SK-N-SH (cell line): ENCODE results near the gene SSR4. TPM values are rescaled to one million over a fixed set of nuclear protein-coding genes. Genes with fewer than 3 reads are reported as not detected.

Experiments
- CTCF ChIA-PET: fragments of 300-600, 350-600 bp; formaldehyde crosslinking; extraction: SDS; loops from one replicate; lab custom pipeline; 2021; lab: Yijun Ruan, JAX
- POLR2A ChIA-PET: fragments of 350-600 bp; sonication (Branson Sonifier 250); formaldehyde crosslinking; extraction: SDS; loops from one replicate; lab custom pipeline; 2020; ENCODE audit warnings: antibody characterized with exemption, inconsistent platforms; lab: Yijun Ruan, JAX
- DNase-seq: peaks from one replicate; pipeline ENCODE4 v3.0.0; 2012
- H2AFZ ChIP-seq: fragments of 200-600 bp; sonication (generic); 2 replicates; pipeline ENCODE4 v1.8.1; 2016; ENCODE audit warnings: antibody characterized with exemption, mild to moderate bottlenecking, low read depth
- H3F3A ChIP-seq: fragments of 200-600 bp; sonication (generic); replicated peaks from 2 replicates; pipeline ENCODE3; 2016; ENCODE audit warnings: antibody characterized with exemption, mild to moderate bottlenecking; ENCODE audit not compliant: insufficient read depth
- H3K27ac ChIP-seq, 2 experiments: fragments of 200-500 bp in 1 of 2; fragments of 200-600 bp in 1 of 2; sonication (Bioruptor generic) in 1 of 2; sonication (generic), shearing (Covaris generic) in 1 of 2; 2 replicates each; pipeline versions ENCODE4 v1.5.1 to v1.6.1; 2014 to 2016; ENCODE audit warnings: low read depth in 2 of 2, inconsistent platforms in 1 of 2, low read length in 1 of 2, mild to moderate bottlenecking in 1 of 2, mixed read lengths in 1 of 2
- H3K27me3 ChIP-seq: fragments of 200-600 bp; sonication (generic), shearing (Covaris generic); 2 replicates; pipeline ENCODE4 v1.6.1; 2016; ENCODE audit warnings: mixed run types; ENCODE audit not compliant: insufficient read depth
- H3K36me3 ChIP-seq, 2 experiments: fragments of 200-500 bp in 1 of 2; fragments of 200-600 bp in 1 of 2; sonication (Bioruptor generic) in 1 of 2; sonication (generic) in 1 of 2; replicated peaks in 1 of 2; 2 replicates each; pipeline versions ENCODE3 to v1.5.1; 2014 to 2016; ENCODE audit warnings: low read length in 1 of 2, mild to moderate bottlenecking in 1 of 2; ENCODE audit not compliant: insufficient read depth in 2 of 2, control insufficient read depth in 1 of 2
- H3K4me1 ChIP-seq, 2 experiments: fragments of 200-500 bp in 1 of 2; fragments of 200-600 bp in 1 of 2; sonication (Bioruptor generic) in 1 of 2; sonication (generic), shearing (Covaris generic) in 1 of 2; 2 replicates each; pipeline versions ENCODE4 v1.5.1 to v1.6.1; 2014 to 2016; ENCODE audit warnings: low read depth in 1 of 2, low read length in 1 of 2, mixed run types in 1 of 2; ENCODE audit not compliant: insufficient read depth in 2 of 2, control insufficient read depth in 1 of 2
- H3K4me2 ChIP-seq: fragments of 200-600 bp; sonication (generic), shearing (Covaris generic); 2 replicates; pipeline ENCODE4 v1.6.1; 2017; ENCODE audit warnings: mixed run types
- H3K4me3 ChIP-seq, 2 experiments: fragments of 200-500 bp in 1 of 2; fragments of 200-600 bp in 1 of 2; sonication (Bioruptor generic) in 1 of 2; sonication (generic), shearing (Covaris generic) in 1 of 2; 2 replicates each; pipeline versions ENCODE4 v1.5.1 to v1.8.1; 2014 to 2016; ENCODE audit warnings: low read depth in 2 of 2, inconsistent platforms in 1 of 2, low read length in 1 of 2, mild to moderate bottlenecking in 1 of 2, mixed read lengths in 1 of 2, moderate library complexity in 1 of 2
- H3K79me2 ChIP-seq: fragments of 200-600 bp; sonication (generic); 2 replicates; pipeline ENCODE4 v1.8.1; 2017; ENCODE audit warnings: mild to moderate bottlenecking; ENCODE audit not compliant: insufficient read depth
- H3K9ac ChIP-seq: fragments of 200-600 bp; sonication (generic); 2 replicates; pipeline ENCODE4 v1.6.1; 2017; ENCODE audit warnings: mixed run types
- H3K9me2 ChIP-seq: fragments of 200-600 bp; sonication (generic); 2 replicates; pipeline ENCODE4 v1.6.1; 2017; ENCODE audit warnings: mixed run types
- H3K9me3 ChIP-seq: fragments of 200-600 bp; sonication (generic); 2 replicates; pipeline ENCODE4 v1.6.1; 2017; ENCODE audit warnings: mixed run types, mild to moderate bottlenecking, moderate library complexity
- H4K20me1 ChIP-seq: fragments of 200-600 bp; sonication (generic); 2 replicates; pipeline ENCODE4 v1.6.1; 2017; ENCODE audit warnings: mild to moderate bottlenecking, mixed run types; ENCODE audit not compliant: insufficient read depth
- CHD2 ChIP-seq: fragments of 150-350 bp; IDR thresholded peaks from 2 replicates; pipeline ENCODE4 v1.6.1; 2018; ENCODE audit warnings: low read length; ENCODE audit not compliant: partially characterized antibody
- CTCF ChIP-seq: fragments of 200-600 bp; sonication (generic); IDR thresholded peaks from 2 replicates; pipeline ENCODE4 v1.6.1; 2017; ENCODE audit warnings: antibody characterized with exemption, mild to moderate bottlenecking, moderate library complexity
- EZH2phosphoT487 ChIP-seq: fragments of 200-600 bp; sonication (generic); IDR thresholded peaks from 2 replicates; pipeline ENCODE4 v1.6.1; 2017; ENCODE audit warnings: low read depth, mixed run types, mild to moderate bottlenecking, antibody characterized with exemption, moderate library complexity, borderline replicate concordance
- FOXJ3 ChIP-seq: sonication (generic); formaldehyde crosslinking; IDR thresholded peaks from 2 replicates; pipeline ENCODE4 v1.5.1; 2020; ENCODE audit warnings: mild to moderate bottlenecking, missing genetic modification reagents
- GATA2 ChIP-seq: sonication (generic); formaldehyde crosslinking; IDR thresholded peaks from 2 replicates; pipeline ENCODE4 v1.5.0; 2020; ENCODE audit warnings: mild to moderate bottlenecking, missing genetic modification reagents
- NFIC ChIP-seq: IDR thresholded peaks from 2 replicates; pipeline ENCODE4 v1.4.0; 2012; ENCODE audit warnings: borderline replicate concordance
- NRF1 ChIP-seq: IDR thresholded peaks from 2 replicates; pipeline ENCODE4 v1.6.1; 2012; ENCODE audit warnings: low read depth, mild to moderate bottlenecking, low read length
- PBX3 ChIP-seq: IDR thresholded peaks from 2 replicates; pipeline ENCODE4; 2012
- RAD21 ChIP-seq: IDR thresholded peaks from 2 replicates; pipeline ENCODE4 v1.6.1; 2012; ENCODE audit warnings: mild to moderate bottlenecking, low read length
- REST ChIP-seq: IDR thresholded peaks from 2 replicates; pipeline ENCODE4 v1.6.1; 2012; ENCODE audit warnings: mild to moderate bottlenecking, low read depth, low read length, moderate library complexity
- USF2 ChIP-seq: fragments of 150-350 bp; IDR thresholded peaks from 2 replicates; pipeline ENCODE4 v1.6.1; 2017; ENCODE audit warnings: antibody characterized with exemption, low read length, low read depth, borderline replicate concordance
- ZBTB33 ChIP-seq: IDR thresholded peaks from 2 replicates; pipeline ENCODE4 v1.4.0; 2012; ENCODE audit warnings: low read depth, borderline replicate concordance
- WGBS: methylation state at CpG from one replicate; pipeline ENCODE4 v1.1.6; 2017; ENCODE audit warnings: low lambda C conversion rate; 5-methylcytosine and 5-hydroxymethylcytosine counted together
- polyA plus RNA-seq, 3 experiments: library from polyadenylated mRNA; depleted of rRNA; stranded (reverse); fragments of >200 nt; gene quantifications; 2 replicates each; pipeline ENCODE4 v1.2.3, GENCODE V29; 2012

Gene SSR4
- polyA plus RNA-seq, 1 of the 3 experiments (the other 2 are of a cell fraction): 367 TPM

- no peaks in the 10 kb centered on the region for H3K9me3 ChIP-seq
- H2AFZ ChIP-seq: no peak overlapping the region
- H3K27ac ChIP-seq: no peak overlapping the region
- no peak overlapping the region for H3K4me2 ChIP-seq
- no peaks in the 10 kb centered on the region for H3K9me2 ChIP-seq
- no peak for TF ChIP-seq GATA2 (CRISPR knock-in tag)
- no peak for TF ChIP-seq CTCF
- TF ChIP-seq NRF1: no peak
- no peak for TF ChIP-seq USF2
- no peak for TF ChIP-seq REST
- TF ChIP-seq PBX3: no peak
- TF ChIP-seq RAD21: no peak
- TF ChIP-seq EZH2phosphoT487: no peak
- TF ChIP-seq NFIC: no peak
- TF ChIP-seq ZBTB33: no peak
- TF ChIP-seq CHD2: no peak
- TF ChIP-seq FOXJ3 (CRISPR knock-in tag): no peak
- CTCF ChIA-PET: interaction anchor here (0.8 to 1.2 kb wide), 3 partner anchors 8 to 174 kb away, joined by 3 to 6 read pairs (median 5); partner anchors contain the start of gene PLXNB3
- no peaks in the 10 kb centered on the region for H4K20me1 ChIP-seq
- no peaks in the 10 kb centered on the region for H3K4me1 ChIP-seq
- no peak overlapping the region for H3K9ac ChIP-seq
- H3K27me3 ChIP-seq: no peaks in the 10 kb centered on the region
- no peaks in the 10 kb centered on the region for H3K79me2 ChIP-seq
- no peaks in the 10 kb centered on the region for H3F3A ChIP-seq
- POLR2A ChIA-PET: no interaction called here
- no peak overlapping the region for H3K4me3 ChIP-seq
- 49% methylated on average over 6 of the region's 21 CpGs for WGBS
- DNase-seq: peak; percentile 30
- H3K36me3 ChIP-seq: peaks cover 0 to 4% of the 10 kb centered on the region in 2 experiments
Observed at GRCh38 chrX:153772316-153773217, 21.9 kb upstream of the SSR4 start.
